NB4 (cell line): ENCODE measurements around the gene PML.

Source experiments
- CTCF ChIP-seq: IDR thresholded peaks from one replicate; pipeline ENCODE4 v1.5.1; 2012; ENCODE audit warnings: low read depth, low read length
- MAX ChIP-seq: IDR thresholded peaks from 2 replicates; pipeline ENCODE4 v1.6.1; 2011; ENCODE audit warnings: low read depth, low read length
- MYC ChIP-seq: IDR thresholded peaks from 2 replicates; pipeline ENCODE4 v1.6.1; 2011; ENCODE audit warnings: low read depth, low read length
- POLR2A ChIP-seq: IDR thresholded peaks from 2 replicates; pipeline ENCODE4 v1.6.1; 2011; ENCODE audit warnings: mild to moderate bottlenecking; ENCODE audit not compliant: insufficient read length; ENCODE audit errors: extremely low read depth

DNA sequence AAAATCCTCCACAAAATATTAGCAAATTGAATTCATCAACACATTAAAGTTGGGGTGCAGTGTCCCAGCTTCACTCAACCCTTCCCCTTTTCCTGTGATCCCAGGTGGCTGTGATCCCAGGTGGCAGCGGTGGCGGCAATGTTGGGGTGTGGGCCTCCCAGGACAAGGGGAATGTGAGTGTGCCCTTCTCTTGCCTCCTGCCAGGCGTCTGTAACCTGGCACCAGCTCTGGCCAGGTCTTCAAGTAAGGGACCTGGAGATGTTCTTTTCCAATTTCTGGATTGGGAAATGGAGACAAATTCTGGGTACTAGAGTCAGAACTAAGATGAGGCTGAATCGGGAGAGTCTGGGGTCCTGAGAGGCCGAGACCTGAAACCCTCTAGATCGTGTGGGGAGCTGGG is 67.7 kb downstream of the PML start:
- TF ChIP-seq CTCF, result no peak
- no peak for TF ChIP-seq POLR2A
- TF ChIP-seq MYC, result no peak
- no peak for TF ChIP-seq MAX
